ENCODE data around the gene PTPN12.
"Not testable (repeated sequence)": the region's sequence is repeated elsewhere in the genome, so short reads cannot be mapped to it uniquely, and the experiment has no call there.

Gene PTPN12

GRCh38 chr7:77538281-77539212, 1.5 kb downstream of the PTPN12 start:
- peak in 1 of 2 experiments; percentile 21 for DNase-seq

- DNase-seq: no peak
Measured at GRCh38 chr7:77540402-77540822, 3.3 kb downstream of the PTPN12 start.

GRCh38 chr7:77540993-77541392, 3.9 kb downstream of the PTPN12 start:
- not testable (repeated sequence) for DNase-seq

- no peak for DNase-seq
Measured at GRCh38 chr7:77542409-77542808, 5.3 kb downstream of the PTPN12 start.

GRCh38 chr7:77542895-77543294, 5.8 kb downstream of the PTPN12 start:
- no peak for DNase-seq

- DNase-seq: no peak
Measured at GRCh38 chr7:77543910-77544309, 6.8 kb downstream of the PTPN12 start.

- no peak for DNase-seq
Measured at GRCh38 chr7:77544518-77544917, 7.4 kb downstream of the PTPN12 start.

- DNase-seq: no peak
Measured at GRCh38 chr7:77548206-77548605, 11.1 kb downstream of the PTPN12 start.

GRCh38 chr7:77549106-77549870, 12.2 kb downstream of the PTPN12 start:
- no peak for DNase-seq

- no peak for DNase-seq
Measured at GRCh38 chr7:77550586-77550985, 13.5 kb downstream of the PTPN12 start.

GRCh38 chr7:77553123-77553522, 16.0 kb downstream of the PTPN12 start:
- no peak for DNase-seq

GRCh38 chr7:77558284-77558967, 21.3 kb downstream of the PTPN12 start:
- no peak for DNase-seq

- no peak for DNase-seq
Measured at GRCh38 chr7:77561352-77561751, 24.3 kb downstream of the PTPN12 start.

GRCh38 chr7:77563275-77563674, 26.2 kb downstream of the PTPN12 start:
- no peak for DNase-seq

- no peak for DNase-seq
Measured at GRCh38 chr7:77565917-77566316, 28.8 kb downstream of the PTPN12 start.

- DNase-seq: no peak
Measured at GRCh38 chr7:77566421-77566820, 29.3 kb downstream of the PTPN12 start.

- no peak for DNase-seq
Measured at GRCh38 chr7:77569514-77570232, 32.6 kb downstream of the PTPN12 start.

- no peak for DNase-seq
Measured at GRCh38 chr7:77570330-77571011, 33.4 kb downstream of the PTPN12 start.

- DNase-seq: no peak
Measured at GRCh38 chr7:77571801-77572200, 34.7 kb downstream of the PTPN12 start.

GRCh38 chr7:77575187-77575586, 38.1 kb downstream of the PTPN12 start:
- DNase-seq: no peak

- DNase-seq: no peak
Measured at GRCh38 chr7:77576856-77577255, 39.8 kb downstream of the PTPN12 start.

GRCh38 chr7:77579797-77580196, 42.7 kb downstream of the PTPN12 start:
- DNase-seq: no peak

All from NCI-H187 (cell line).